ENCODE measurements around the gene ZBTB16.

ZBTB16 gene

GRCh38 chr11:114213622-114214021 lies 154.1 kb downstream of the ZBTB16 start:
- TF ChIP-seq GATA1 (IDR thresholded peaks at IDR 0.05; ENCODE audit: low read depth, low read length): no peak
- TF ChIP-seq POLR2A (IDR thresholded peaks at IDR 0.05; ENCODE audit: low read length): no peak
- no peak for DNase-seq

- peak; percentile 63 to 76 for DNase-seq
- no peak for TF ChIP-seq POLR2A (IDR thresholded peaks at IDR 0.05; ENCODE audit: low read length)
Measured at GRCh38 chr11:114215428-114215827, 155.9 kb downstream of the ZBTB16 start.

DNA sequence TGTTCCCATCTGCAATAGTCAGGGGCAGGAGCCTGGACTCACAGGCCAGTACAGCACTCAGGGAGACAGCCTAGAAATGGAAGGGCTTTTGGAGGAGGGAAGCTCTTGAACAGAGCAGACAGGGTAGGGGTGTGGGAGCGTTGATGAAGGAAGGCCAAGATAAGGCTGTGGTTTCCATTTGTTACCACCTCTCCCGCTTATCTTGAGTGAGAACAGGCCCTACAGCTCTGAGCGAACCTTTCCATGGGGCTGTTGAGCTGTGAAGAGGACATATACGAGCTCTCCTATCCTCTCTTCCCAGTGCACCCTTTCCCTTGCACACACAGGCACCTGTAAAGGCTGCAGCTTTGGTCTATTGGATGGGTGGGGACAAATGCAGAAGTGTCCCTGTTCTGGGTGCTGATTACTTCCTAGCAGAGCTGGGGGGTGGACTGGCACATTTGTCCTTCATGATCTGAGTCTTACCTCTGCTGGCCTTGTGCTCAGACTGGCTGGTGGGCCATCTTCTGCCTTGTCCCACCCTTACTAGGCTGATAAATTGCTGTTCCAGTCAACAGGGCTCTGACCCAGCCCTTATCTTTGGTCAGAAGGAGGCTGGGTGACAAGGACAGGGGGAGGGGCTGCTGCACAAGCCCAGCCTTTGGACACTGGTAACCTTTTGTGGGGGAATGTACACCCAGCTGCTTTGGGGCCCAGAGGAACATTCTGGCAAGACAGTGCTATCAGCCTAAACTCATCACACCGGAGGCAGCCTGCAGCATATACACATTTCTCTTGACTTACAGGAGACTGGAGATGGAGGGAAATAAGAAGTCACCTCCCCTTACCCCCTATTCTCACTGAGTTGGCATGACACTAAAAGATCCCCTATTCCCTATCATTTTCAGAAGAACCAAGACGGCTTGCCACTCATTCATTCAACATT lies 156.6 kb downstream of the ZBTB16 start:
- peak; percentile 87 to 98 for DNase-seq
- TF ChIP-seq GATA1 (IDR thresholded peaks at IDR 0.05; ENCODE audit: low read depth, low read length) (peak; percentile 79), POLR2A (IDR thresholded peaks at IDR 0.05; ENCODE audit: low read length) (peak; percentile 85)

DNA sequence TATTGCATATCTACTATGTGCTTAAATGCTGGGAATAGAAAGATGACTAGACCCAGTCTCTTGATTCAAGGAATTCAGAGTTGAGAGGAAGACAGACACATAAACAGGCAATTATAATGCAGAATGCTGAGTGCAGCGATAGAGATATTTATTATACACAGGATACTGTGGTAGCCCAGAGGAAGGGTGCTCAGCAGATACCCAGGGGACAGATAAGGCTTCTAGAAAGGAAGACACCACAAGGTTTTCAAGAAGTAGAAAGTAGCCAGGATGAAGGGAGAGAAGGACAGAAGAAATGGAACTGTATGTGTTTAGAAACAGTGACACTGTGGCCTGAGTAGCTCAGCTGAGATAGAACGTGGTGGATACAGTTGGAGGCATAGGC lies 157.3 kb downstream of the ZBTB16 start:
- TF ChIP-seq GATA1 (IDR thresholded peaks at IDR 0.05; ENCODE audit: low read depth, low read length) (no peak), POLR2A (IDR thresholded peaks at IDR 0.05; ENCODE audit: low read length) (no peak)
- DNase-seq: no peak

GRCh38 chr11:114218508-114218907 lies 159.0 kb downstream of the ZBTB16 start:
- no peak for TF ChIP-seq POLR2A (IDR thresholded peaks at IDR 0.05; ENCODE audit: low read length)
- no peak for TF ChIP-seq GATA1 (IDR thresholded peaks at IDR 0.05; ENCODE audit: low read depth, low read length)
- no peak for DNase-seq

DNA sequence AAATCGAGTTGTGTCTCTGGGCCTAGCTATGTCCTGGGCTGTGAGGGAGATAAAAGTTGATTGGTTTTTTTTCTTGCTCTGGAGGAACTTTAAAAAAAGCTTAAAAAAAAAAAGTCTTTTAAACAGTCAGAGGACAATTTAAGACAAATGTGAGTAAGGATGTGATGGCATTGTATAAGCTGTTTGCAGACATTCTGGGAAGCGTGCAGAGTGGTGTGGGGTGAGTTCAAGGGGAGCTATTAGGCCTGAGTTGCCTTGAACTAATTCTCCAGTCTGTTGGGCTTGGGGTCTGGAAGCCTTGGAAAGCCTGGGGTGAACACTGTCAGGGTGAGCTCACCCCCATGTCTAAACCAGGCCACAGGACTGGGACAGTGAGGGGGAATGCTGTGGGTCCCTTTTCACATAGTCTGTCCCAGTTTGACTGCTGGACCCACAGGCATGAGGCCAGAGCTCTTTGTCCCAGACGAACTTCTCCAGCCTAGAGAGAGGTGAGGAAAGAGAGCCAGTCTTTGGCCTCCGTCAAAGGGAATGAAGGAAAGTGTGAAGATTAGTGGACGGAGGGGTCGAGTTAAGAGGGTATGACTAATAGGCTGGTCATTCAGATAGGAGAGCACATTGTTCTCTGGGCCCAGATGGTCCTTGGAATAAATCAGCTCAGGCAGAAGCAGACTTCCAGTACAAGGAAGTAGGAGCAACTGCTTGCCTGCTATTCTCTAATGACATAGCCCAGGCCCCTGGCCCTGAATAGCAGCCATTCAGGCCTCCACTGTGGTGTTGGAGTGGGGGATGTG lies 160.2 kb downstream of the ZBTB16 start:
- peak; percentile 7 to 38 for DNase-seq
- no peak for TF ChIP-seq POLR2A (IDR thresholded peaks at IDR 0.05; ENCODE audit: low read length)
- no peak for TF ChIP-seq GATA1 (IDR thresholded peaks at IDR 0.05; ENCODE audit: low read depth, low read length)

- no peak for DNase-seq
- no peak for TF ChIP-seq GATA1 (IDR thresholded peaks at IDR 0.05; ENCODE audit: low read depth, low read length)
- no peak for TF ChIP-seq POLR2A (IDR thresholded peaks at IDR 0.05; ENCODE audit: low read length)
Measured at GRCh38 chr11:114221037-114221436, 161.5 kb downstream of the ZBTB16 start.

DNA sequence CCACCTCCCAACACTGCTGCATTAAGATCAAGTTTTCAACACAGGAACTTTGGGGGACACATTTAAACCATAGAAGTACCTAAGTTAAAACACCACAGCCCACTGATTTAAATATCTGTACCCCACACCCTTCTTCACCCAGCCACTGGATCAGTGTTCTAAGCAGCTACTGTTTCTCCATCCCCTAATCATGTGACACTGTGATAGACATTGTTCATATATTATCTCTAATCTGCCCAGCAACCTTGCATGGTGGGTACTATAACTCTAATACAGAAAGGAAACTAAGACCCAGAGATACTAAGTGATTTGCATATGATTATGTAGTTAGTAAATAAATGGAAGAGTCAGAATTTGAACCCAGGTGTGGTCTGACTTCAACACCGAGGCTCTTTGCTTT lies 166.2 kb downstream of the ZBTB16 start:
- TF ChIP-seq GATA1 (IDR thresholded peaks at IDR 0.05; ENCODE audit: low read depth, low read length) (no peak), POLR2A (IDR thresholded peaks at IDR 0.05; ENCODE audit: low read length) (no peak)
- no peak for DNase-seq

GRCh38 chr11:114226356-114226755 lies 166.8 kb downstream of the ZBTB16 start:
- DNase-seq: no peak
- TF ChIP-seq GATA1 (IDR thresholded peaks at IDR 0.05; ENCODE audit: low read depth, low read length) (no peak), POLR2A (IDR thresholded peaks at IDR 0.05; ENCODE audit: low read length) (no peak)

- TF ChIP-seq POLR2A (IDR thresholded peaks at IDR 0.05; ENCODE audit: low read length) (no peak), GATA1 (IDR thresholded peaks at IDR 0.05; ENCODE audit: low read depth, low read length) (no peak)
- no peak for DNase-seq
Measured at GRCh38 chr11:114228435-114229411, 169.2 kb downstream of the ZBTB16 start.

GRCh38 chr11:114230031-114230704 lies 170.7 kb downstream of the ZBTB16 start:
- TF ChIP-seq GATA1 (IDR thresholded peaks at IDR 0.05; ENCODE audit: low read depth, low read length) (no peak), POLR2A (IDR thresholded peaks at IDR 0.05; ENCODE audit: low read length) (no peak)
- no peak for DNase-seq

- peak in 1 of 2 experiments; percentile 31 for DNase-seq
- TF ChIP-seq GATA1 (IDR thresholded peaks at IDR 0.05; ENCODE audit: low read depth, low read length) (no peak), POLR2A (IDR thresholded peaks at IDR 0.05; ENCODE audit: low read length) (no peak)
Measured at GRCh38 chr11:114232400-114233059, 173.0 kb downstream of the ZBTB16 start.

Measured in erythroblast (primary cell).